Measurements from ENCODE around the gene SCAMP1. TPM values are rescaled to one million over a fixed set of nuclear protein-coding genes. Genes with fewer than 3 reads are reported as not detected.

SCAMP1 gene
- polyA plus RNA-seq, 1 donor from 2014 or later = 180 TPM

GRCh38 chr5:78495800-78496199 lies 135.4 kb downstream of the SCAMP1 start:
- Histone ChIP-seq H3K79me2 (replicated peaks; ENCODE audit: insufficient read depth, low read length) (no peaks in the 10 kb centered on the region), H3F3A (ENCODE audit: insufficient read depth, low read length, poor library complexity, severe bottlenecking) (no peaks in the 10 kb centered on the region), H4K20me1 (ENCODE audit: insufficient read depth) (no peaks in the 10 kb centered on the region), H3K4me3 (ENCODE audit: low read length) (no peak overlapping the region), H3K4me2 (ENCODE audit: low read length) (no peak overlapping the region), H2AFZ (ENCODE audit: low read depth, low read length) (no peak overlapping the region), H3K27me3 (ENCODE audit: insufficient read depth, low read depth, low read length) (no peaks in the 10 kb centered on the region), H3K27ac (ENCODE audit: low read length) (no peak overlapping the region), H3K9me2 (ENCODE audit: insufficient read depth, low read length) (no peaks in the 10 kb centered on the region), H3K36me3 (ENCODE audit: insufficient read depth, low read length) (no peaks in the 10 kb centered on the region), H3K9me3 (ENCODE audit: low read length) (no peaks in the 10 kb centered on the region), H3K9ac (ENCODE audit: low read length) (no peak overlapping the region)
- TF ChIP-seq CTCF (IDR thresholded peaks at IDR 0.05; ENCODE audit: poor library complexity, severe bottlenecking) (no peak), REST (IDR thresholded peaks at IDR 0.05; ENCODE audit: borderline replicate concordance) (no peak), EZH2 (IDR thresholded peaks at IDR 0.05; ENCODE audit: borderline replicate concordance, insufficient read depth, low read length, poor library complexity, severe bottlenecking) (no peak), EP300 (conservative IDR thresholded peaks at IDR 0.05; ENCODE audit: poor library complexity, severe bottlenecking) (no peak), POLR2AphosphoS5 (IDR thresholded peaks at IDR 0.05) (no peak), TAF1 (IDR thresholded peaks at IDR 0.05; ENCODE audit: low read depth) (no peak), SMC3 (conservative IDR thresholded peaks at IDR 0.05; ENCODE audit: poor library complexity) (no peak), MXI1 (conservative IDR thresholded peaks at IDR 0.05; ENCODE audit: poor library complexity, severe bottlenecking) (no peak), RAD21 (conservative IDR thresholded peaks at IDR 0.05) (no peak)

GRCh38 chr5:78496373-78496772 lies 136.0 kb downstream of the SCAMP1 start:
- Histone ChIP-seq H3K27ac (ENCODE audit: low read length) (no peak overlapping the region), H3K9ac (ENCODE audit: low read length) (no peak overlapping the region), H3K36me3 (ENCODE audit: insufficient read depth, low read length) (no peaks in the 10 kb centered on the region), H2AFZ (ENCODE audit: low read depth, low read length) (no peak overlapping the region), H3F3A (ENCODE audit: insufficient read depth, low read length, poor library complexity, severe bottlenecking) (no peaks in the 10 kb centered on the region), H3K79me2 (replicated peaks; ENCODE audit: insufficient read depth, low read length) (no peaks in the 10 kb centered on the region), H4K20me1 (ENCODE audit: insufficient read depth) (no peaks in the 10 kb centered on the region), H3K9me3 (ENCODE audit: low read length) (no peaks in the 10 kb centered on the region), H3K9me2 (ENCODE audit: insufficient read depth, low read length) (no peaks in the 10 kb centered on the region), H3K4me3 (ENCODE audit: low read length) (no peak overlapping the region), H3K4me2 (ENCODE audit: low read length) (no peak overlapping the region), H3K27me3 (ENCODE audit: insufficient read depth, low read depth, low read length) (no peaks in the 10 kb centered on the region)
- TF ChIP-seq TAF1 (IDR thresholded peaks at IDR 0.05; ENCODE audit: low read depth) (no peak), POLR2AphosphoS5 (IDR thresholded peaks at IDR 0.05) (no peak), CTCF (IDR thresholded peaks at IDR 0.05; ENCODE audit: poor library complexity, severe bottlenecking) (no peak), REST (IDR thresholded peaks at IDR 0.05; ENCODE audit: borderline replicate concordance) (no peak), EZH2 (IDR thresholded peaks at IDR 0.05; ENCODE audit: borderline replicate concordance, insufficient read depth, low read length, poor library complexity, severe bottlenecking) (no peak), EP300 (conservative IDR thresholded peaks at IDR 0.05; ENCODE audit: poor library complexity, severe bottlenecking) (no peak), RAD21 (conservative IDR thresholded peaks at IDR 0.05) (no peak)

Measured in neural cell (in vitro differentiated cells).